HG02588 (cell line): Measurements from ENCODE around the gene DNAJC5.
"Not testable (repeated sequence)": the region's sequence is repeated elsewhere in the genome, so short reads cannot be mapped to it uniquely, and the experiment has no call there.

Experiments
- ATAC-seq: cut with Tn5 transposase; IDR thresholded peaks from one replicate; pipeline ENCODE4 v1.9.1; 2021; ENCODE audit warnings: mild to moderate bottlenecking, moderate library complexity; ENCODE audit not compliant: unreplicated experiment

The DNAJC5 gene

DNA sequence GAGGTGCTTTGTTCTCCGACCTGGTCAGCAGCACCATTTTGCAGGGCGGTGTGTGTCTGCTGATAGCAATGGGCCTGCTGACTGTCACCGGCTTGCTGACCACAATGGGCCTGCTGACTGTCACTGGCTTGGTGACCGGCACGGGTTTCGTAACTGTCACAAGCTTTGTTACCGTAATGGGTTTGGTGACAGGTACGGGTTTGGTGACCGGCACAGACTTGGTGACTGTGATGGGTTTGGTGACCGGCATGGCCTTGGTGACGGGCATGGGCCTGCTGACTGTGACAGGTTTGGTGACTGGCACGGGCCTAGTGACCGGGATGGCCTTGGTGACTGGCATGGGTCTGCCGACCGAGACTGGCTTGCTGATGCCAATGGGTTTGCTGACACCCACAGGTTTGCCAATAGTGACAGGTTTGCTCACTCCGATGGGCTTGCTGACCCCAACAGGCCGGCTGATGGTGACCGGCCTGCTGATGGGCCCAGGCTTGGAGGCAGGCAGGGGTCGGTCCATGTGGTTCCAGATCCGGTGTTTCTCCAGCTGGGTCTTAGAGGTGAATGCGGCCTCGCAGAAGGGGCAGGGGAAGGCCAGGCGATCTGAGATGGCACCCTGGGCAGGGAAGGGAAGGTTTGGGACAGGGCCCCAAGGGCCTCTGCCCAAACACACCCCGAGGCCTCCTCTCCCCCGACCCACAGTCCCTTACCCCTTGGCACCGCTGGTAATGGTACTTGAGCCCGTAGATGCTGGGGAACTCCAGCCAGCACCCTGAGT lies 71.4 kb downstream of the DNAJC5 start:
- no peak for ATAC-seq

DNA sequence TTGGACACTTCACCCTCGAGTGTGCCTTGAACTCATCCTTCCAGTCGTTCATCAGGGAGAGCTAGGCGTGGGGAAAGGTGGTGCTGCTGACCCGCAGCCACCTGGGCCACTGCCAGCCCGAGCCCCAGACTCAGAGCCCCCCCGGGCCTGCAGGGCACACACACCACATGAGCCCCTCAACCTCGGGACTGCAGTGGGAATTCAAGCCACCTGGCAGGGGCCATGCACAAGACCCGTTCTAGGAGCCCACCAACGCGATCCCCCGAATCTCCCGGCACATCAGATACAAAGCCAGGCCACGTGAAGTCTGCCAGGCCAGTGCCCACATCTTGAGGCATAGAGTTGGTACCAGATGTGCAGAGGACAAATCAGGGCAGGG lies 72.0 kb downstream of the DNAJC5 start:
- no peak for ATAC-seq

DNA sequence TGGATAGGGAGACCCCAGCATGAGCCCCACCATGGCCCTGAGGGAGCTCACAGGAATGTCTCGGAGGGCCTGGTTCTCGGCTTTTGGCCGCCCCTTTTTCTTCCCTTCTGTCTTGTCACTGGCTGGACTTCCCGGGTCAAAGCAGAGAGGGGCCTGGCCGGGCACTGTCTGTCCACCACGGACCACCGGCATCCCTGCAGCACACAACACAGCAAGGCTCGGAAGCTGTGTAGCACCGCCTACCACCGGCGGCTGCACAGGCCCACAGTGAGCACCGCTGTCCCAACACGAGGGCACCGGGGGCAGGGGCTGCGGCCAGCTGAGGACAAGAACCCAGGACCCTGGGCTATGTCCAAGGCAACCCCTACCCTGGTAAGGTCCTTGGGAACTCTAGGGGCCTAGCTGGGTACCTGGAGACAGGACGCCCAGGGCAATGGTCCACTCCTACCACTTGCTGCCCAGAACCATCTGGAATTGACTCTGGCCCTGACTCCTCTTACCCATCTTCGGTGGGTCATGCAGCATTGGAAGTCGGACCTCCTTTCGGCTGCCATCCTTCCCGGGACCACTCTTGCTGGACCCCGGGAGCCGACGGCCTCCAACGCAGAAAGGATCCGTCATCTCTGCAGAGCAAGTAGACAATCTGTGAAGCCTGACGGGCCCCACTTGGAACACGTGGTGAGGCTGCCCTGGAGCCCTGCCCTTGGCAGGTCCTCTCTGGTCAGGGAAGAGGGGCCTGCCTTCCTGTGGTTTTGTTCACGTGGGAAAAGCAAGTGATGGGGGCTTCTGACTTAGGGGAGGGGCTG lies 72.6 kb downstream of the DNAJC5 start:
- no peak for ATAC-seq

DNA sequence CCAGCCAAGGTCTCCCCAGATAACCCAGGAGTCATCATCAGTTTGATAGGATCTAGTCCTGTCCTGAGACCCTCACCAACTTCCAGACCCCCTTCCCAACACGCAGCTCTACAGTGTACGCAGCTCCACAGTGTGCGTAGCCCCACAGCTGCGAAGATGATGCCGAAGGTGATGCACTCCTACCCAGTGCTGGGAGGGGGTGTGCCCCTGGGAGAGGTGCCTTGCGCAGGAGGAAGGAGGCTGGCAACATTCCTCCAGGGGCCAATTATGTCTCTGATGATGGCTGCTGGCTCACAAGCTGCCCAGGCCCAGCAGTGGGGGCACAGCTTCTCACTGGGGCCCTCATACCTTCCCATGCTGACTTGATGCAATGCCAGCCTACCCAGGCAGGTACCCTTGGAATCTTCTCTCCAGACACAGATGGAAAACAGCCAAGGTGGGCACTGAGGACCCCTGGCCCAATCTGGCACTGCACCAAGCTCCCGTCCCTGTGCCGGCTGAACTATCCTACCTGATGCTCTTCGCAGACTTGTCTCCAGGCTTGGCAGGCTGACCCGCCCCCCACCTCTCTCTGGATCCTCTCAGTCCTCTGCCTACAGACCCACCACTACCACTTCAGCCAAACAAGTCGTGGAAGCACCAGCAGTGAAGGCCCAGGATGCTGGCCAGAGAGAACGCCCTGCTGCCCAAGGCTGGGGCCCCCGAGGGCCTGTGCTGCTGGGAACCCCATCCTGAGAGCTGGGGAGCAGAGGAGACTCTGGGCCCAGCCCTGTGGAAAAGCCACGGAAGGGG lies 73.4 kb downstream of the DNAJC5 start:
- ATAC-seq, result no peak

DNA sequence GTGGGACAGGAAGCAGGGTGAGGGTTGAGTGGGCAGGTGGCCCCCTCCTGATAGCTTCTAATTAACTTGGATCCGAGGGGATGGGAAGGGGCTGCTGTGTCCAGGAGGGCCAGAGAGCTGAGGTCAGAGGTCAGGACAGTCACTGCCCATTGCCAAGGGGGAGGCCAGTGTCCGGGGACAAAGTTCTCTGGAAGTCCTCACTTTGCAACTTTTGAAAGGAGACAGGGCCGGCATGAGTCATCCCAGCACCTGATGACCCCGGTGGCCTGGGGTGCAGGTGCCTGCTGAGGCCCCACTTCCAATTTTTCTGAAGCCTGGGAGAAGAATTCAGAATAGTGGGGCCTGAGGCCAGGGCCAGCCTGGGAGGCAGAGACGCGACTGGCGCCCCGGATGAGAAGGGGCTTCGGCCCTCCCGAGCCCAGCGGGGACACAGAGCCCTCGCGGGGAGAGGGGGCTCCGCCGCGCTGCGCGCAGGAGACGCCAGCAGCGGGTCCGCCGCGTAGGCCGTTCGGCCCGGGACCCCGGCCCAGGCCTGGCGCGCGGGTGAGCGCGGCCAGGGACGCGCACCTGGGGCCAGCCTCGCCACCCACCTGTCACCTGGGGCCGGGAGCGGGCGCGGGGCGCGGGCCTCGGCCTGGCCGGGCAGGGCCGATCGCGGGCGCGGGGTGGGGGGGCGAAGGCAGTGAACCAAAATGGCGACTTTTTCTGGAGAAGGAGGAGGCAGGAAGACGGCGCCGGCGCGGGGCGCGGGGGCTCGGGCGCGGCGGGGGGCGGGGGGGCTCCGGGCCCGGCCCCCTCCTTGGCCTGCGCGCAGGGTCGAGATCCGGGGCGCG lies 74.2 kb downstream of the DNAJC5 start:
- ATAC-seq, result no peak

DNA sequence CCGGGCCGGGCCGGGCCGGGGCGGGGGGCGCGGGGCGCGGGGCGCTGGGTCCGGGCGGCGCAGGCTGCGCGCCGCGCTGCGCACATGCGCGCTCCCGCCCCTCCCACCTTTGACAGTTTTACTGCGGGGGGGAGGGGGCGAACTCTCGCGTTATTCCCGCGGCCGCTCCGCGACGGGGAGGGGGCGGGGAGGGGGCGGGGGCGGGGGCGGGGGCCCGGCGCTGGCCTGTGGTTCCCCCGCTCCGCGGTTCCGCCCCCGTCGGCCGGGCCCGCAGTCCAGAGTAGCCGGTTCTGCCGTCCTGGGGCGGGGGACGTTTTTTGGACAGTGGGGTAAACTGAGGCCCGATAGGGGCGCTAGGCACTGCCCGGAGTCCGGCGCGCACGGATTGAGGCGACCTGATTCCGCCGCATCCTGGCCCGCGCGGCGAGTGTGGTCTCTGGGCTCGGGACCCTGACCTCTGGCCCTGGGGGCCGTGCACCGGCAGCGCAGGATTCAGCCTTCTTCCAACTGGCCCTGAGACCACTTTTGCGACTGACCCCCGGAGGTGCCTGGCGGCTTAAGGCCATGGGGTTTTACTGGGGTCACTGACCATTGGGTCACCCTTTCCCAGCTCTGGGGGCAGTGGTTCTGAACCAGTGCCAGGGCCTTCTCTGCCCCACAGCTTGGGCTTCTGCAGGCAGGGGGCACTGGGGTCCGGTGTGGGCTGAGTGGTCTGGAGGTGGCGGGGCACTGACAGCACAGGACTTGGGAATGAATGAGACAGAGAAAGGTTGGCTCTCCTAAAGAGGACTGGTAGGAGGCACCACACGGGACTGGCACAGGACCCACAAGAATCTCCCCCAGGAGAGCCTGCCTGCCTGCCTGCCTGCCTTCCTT lies 75.2 kb downstream of the DNAJC5 start, which contains the start of gene ZNF512B:
Gene ZNF512B (minus strand): TSS at position 93 of the 876 bp plus-strand sequence. CDS start 1,980 bp downstream, outside the sequence.
- no peak for ATAC-seq

DNA sequence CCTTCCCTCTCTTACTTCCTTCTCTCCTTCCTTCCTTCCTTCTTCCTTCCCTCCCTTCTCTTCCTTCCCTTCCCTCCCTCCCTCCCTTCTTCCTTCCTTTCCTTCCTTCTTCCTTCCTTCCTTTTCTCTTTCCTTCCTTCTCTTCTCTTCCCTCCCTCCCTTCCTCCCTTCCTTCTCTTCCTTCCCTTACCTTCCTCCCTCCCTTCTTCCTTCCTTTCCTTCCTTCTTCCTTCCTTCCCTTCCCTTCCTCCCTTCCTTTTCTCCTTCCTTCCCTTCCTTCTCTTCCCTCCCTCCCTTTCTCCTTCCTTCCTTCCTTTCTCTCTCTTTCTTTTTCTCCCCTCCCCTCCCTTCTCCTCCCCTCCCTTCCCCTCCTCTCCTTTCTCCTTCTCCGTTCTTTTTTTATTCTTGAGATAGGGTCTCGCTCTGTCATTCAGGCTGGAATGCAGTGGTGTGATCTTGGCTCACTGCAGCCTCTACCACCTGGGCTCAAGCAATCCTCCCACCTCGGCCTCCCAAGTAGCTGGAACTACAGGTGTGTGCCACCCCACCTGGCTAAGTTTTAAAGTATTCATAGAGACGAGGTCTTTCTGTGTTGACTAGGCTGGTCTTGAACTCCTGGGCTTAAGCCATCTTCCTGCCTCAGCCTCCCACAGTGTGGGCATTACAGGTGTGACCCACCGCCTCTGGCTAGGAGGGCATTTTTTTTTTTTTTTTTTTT lies 75.9 kb downstream of the DNAJC5 start:
- no peak for ATAC-seq

DNA sequence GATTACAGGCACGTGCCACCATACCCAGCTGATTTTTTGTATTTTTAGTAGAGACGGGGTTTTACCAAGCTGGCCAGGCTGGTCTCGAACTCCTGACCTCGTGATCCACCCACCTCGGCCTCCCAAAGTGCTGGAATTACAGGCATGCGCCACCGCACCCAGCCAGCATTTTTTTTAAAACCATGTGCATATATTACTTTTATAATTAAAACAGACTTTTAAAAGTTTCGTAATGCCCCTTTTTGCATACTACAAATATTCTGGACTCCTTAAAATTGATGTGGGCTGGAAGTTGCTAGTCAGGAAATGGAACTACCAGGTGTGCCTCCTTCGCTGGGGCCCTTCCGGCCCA lies 77.0 kb downstream of the DNAJC5 start:
- ATAC-seq, result not testable (repeated sequence)

DNA sequence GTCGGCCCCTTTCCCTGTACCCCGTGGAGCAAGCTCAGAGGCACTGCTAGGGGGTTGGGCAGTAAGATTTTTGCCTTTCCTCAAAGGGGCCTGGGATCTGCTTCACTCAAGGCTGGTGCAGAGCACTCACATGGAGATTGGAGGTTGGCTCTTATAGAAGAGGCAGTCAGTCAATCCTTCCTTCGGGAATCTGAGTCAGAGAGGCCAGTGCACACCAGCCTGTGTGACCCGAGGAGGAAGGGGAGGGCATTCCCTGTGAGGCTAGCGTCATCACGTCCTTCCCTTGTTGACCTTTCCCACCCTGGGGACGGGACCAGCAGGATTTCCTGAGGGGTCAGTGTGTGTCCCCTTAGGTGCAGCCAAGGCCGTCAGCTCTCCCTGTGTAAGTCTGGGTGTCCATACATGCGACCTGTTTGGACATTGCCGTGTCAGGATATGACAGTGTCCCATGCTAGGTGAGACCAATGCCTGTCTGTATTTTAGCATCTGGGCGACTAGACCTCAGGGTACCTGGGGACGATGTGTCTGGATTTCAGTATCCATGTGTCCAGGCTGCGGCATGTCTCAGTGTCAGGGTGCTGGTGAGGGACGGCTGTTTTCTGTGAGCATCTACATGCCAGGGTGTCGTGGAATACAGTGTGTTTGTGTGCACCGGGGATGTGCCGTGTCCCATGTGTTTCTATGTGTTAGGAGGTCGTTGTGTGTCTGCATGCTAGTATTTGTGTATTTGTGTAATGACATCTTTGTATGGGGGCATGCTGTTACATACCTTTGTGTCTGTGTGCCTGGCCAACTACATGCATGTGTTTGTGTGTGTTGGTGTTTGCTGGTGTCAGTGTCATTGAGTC lies 77.6 kb downstream of the DNAJC5 start:
- no peak for ATAC-seq

DNA sequence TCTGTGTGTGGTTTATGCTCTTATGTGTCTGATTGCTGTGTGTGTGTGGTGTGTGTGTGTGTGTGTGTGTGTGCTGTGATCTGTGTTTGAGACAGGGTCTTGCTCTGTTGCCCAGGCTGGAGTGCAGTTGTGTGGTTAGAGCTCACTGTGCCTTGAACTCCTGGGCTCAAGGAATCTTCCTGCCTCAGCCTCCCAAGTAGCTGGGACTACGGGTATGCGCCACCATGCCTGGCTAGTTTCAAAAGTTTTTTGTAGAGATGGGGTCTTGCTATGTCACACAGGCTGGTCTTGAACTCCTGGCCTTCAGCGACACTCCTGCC lies 78.2 kb downstream of the DNAJC5 start:
- ATAC-seq, result no peak

DNA sequence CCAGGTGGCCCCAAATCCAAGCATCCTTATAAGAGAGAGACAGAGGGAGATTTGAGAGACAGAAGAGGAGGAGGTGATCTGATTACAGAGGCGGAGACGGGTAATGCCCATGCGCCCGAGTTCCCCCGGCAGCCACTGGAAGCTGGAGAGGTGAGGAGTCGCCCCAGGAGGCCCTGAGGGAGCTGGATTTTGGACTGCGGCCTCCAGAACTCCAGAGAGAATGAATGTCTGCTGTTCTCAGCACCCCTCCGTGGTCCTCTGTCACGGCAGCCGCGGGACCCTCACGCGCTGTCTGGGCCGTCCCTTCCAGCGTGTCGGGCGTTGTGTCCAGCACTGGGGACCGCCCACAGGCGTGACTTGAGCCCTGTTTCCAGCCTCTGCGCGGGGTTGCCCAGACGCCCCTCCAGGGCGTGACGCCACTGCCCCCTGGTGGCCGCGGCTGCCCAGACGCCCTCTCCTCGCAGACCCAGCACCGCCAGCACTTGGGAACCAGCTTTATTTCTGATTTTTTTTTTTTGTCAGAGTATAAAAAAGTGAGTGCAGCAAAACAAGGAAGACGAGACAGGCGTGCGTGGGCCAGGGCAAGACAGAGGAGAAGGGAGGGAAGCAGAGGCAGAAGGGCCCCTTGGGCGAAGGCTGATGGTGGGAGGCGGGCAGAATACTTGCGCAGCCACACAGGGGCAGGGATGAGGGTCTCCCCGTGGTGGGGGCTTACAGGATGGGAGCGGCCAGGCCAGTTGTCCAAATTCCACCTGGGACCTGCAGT lies 78.9 kb downstream of the DNAJC5 start:
- ATAC-seq, result no peak

DNA sequence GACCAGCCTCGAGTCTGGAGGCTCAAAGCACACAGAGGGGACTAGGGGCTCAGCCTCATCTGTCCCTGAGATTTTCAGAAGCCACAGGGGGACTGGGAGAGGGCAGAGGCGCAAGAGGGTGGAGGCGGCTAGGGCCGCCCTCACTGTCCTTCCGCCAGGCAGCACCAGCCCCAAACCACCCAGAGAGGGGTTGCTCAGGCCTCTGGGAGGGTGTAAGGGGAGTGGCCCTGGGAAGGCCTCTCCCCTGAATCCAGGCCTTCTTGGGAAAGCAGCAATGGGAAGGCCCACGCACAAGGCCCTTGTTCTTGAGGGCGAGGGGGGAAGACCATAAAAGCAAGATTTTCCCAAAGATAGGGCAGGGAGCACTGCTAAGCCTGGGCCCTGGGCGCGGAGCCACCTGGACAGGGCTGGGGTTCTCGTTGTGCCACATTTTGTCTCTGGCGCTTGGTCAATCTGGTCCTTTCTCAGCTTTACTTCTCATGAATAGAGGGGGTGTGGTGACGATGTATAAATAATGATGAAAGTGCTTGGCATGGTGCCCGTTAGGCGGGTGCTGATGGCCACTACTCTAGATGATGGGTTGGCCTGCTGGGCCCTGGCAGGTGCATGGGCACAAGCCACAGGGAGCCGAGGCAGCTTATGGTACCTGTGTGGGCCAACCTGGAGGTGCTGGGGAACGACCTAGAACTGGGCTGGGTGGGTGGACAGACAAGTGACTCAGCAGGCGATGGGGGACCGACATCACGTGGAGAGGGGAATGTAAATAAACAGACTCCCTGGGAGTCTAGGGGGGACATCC lies 79.7 kb downstream of the DNAJC5 start:
- no peak for ATAC-seq

DNA sequence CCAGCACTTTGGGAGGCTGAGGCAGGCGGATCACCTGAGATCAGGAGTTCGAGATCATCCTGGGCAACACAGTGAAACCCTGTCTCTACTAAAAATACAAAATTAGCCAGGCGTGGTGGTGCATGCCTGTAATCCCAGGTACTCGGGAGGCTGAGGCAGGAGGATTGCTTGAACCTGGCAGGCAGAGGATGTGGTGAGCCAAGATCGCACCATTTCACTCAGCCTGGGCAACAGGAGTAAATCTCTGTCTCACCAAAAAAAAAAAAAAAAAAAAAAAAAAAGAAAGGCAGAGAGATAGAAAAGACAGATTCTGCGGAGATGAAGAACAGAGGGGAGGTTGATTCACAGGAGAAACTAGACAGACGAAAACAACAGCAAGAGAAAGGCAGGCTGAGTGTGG lies 81.6 kb downstream of the DNAJC5 start:
- not testable (repeated sequence) for ATAC-seq

DNA sequence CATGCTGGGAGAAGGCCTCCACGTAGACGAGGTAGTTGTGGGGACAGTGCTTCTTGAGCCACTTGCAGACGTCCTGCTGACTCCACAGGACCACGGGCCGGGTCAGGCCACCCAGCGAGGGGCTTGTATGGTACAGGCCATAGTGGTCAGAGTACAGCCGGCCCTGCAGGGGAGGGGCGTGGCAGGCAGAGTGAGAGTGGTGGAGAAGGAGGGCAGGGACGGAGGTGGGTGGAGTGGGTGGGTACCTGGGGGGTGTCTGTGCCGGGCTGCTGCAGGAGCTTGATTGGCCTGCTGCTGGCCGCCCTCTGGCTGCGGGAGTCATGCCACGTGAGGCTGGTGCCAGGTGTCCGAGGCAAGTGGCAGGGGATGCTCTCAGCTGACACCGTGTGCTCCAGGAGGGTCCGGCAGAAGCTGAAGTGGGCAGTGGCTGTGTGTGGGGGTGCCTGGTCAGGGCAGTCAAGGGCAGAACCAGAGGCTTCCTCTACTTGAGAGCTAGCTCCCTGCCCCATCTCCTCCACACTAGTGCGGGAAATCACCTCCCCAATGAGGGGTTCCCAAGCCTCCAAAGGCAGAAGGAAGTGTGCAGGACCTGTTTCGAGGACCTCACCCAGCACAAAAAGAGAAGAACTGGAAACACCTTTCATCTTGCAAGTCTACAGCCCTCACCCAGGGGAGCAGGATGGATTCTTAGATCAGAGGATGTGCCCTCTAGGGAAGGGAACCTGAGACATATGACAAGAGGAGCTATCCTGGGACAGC lies 82.2 kb downstream of the DNAJC5 start:
- ATAC-seq, result no peak

DNA sequence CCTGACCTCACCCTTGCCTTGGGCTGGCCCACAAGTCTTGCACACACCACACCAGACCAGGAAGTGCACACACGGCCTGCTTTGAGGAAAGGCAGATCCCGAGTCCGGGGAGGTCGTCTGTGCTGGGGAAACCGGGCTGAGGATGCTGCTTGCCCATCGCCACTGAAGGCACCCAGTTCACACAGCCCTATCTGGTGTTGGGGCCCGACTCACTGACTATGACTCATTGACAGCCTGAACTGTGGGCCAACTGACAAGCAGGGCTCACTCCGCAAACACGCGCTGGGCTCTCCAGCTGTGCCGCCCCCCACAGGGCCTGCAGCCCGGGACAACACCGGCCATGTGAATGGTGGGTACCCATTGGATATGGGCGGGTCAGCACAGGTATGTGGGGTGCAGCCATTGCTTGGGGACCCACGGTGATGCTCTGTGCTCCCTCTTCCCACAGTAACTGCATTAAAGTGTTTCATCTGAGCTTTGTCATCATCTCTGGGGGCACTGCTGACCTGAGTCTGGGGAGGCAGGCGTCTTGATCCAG lies 82.9 kb downstream of the DNAJC5 start:
- ATAC-seq, result no peak
